Kidney (tissue), 14 donors: ENCODE data around the gene TERT. TPM values are rescaled to one million over a fixed set of nuclear protein-coding genes. Genes with fewer than 3 reads are reported as not detected.

Source experiments
- DNase-seq, 5 donors: peaks; one replicate each; pipeline ENCODE4 v3.0.0-alpha.2; 2013 to 2020
- FAIRE-seq: peaks from 2 replicates; lab custom pipeline; 2012; peaks lifted over from hg19 to GRCh38; lab: Jason Lieb, UNC
- H3K27ac ChIP-seq, 2 donors: one replicate each; pipeline ENCODE4 v1.7.0; 2013; ENCODE audit warnings: low read depth in 2 of 2, low read length in 2 of 2, inconsistent platforms in 1 of 2
- H3K27me3 ChIP-seq: one replicate; pipeline ENCODE4 v1.7.1; 2013; ENCODE audit warnings: low read length, inconsistent platforms; ENCODE audit not compliant: control insufficient read depth, insufficient read depth
- H3K36me3 ChIP-seq, 3 donors: one replicate each; pipeline versions ENCODE4 v1.7.0 to v1.7.1; 2013; ENCODE audit warnings: low read length in 3 of 3, control low read depth in 1 of 3, inconsistent platforms in 1 of 3; ENCODE audit not compliant: insufficient read depth in 3 of 3, control insufficient read depth in 2 of 3
- H3K4me1 ChIP-seq, 3 donors: one replicate each; pipeline versions ENCODE4 v1.7.0 to v1.7.1; 2013; ENCODE audit warnings: low read length in 3 of 3, inconsistent platforms in 1 of 3, low read depth in 1 of 3; ENCODE audit not compliant: control insufficient read depth in 2 of 3, insufficient read depth in 2 of 3
- H3K4me3 ChIP-seq, 3 donors: one replicate each; pipeline versions ENCODE4 v1.7.0 to v1.8.1; 2013; ENCODE audit warnings: low read length in 3 of 3, control low read depth in 1 of 3, inconsistent platforms in 1 of 3
- H3K9ac ChIP-seq, 3 donors: one replicate each; pipeline versions ENCODE4 v1.7.0 to v1.7.1; 2013; ENCODE audit warnings: low read length in 3 of 3, control low read depth in 1 of 3, inconsistent platforms in 1 of 3
- H3K9me3 ChIP-seq, 3 donors: one replicate each; pipeline versions ENCODE4 v1.7.0 to v1.7.1; 2013; ENCODE audit warnings: low read length in 3 of 3, control low read depth in 1 of 3, inconsistent platforms in 1 of 3; ENCODE audit not compliant: control insufficient read depth in 2 of 3, insufficient read depth in 1 of 3
- CTCF ChIP-seq: IDR thresholded peaks from 3 replicates; pipeline ENCODE4 v1.5.1; 2012; ENCODE audit warnings: mild to moderate bottlenecking, moderate library complexity, borderline replicate concordance; ENCODE audit not compliant: insufficient read depth; ENCODE audit errors: extremely low read depth
- intact Hi-C: fragments of 100-400 bp; cut with DNase I; formaldehyde crosslinking; loops from one replicate; pipeline ENCODE4 v1.11.1; 2022
- polyA plus RNA-seq: library from polyadenylated mRNA; stranded (reverse); fragments of 350-450 nt; fragmentation: Illumina TruSeq; extraction: RNeasy Lipid Tissue Mini Kit (QIAGEN cat#74804); gene quantifications from one replicate; pipeline ENCODE4 v1.2.3, GENCODE V29; 2014; ENCODE audit warnings: low read depth, low replicate concordance; ENCODE audit not compliant: insufficient read depth
- total RNA-seq: library from RNA; stranded (reverse); fragmentation: NEBNext Ultra II Directional; extraction: Animal tissue kit (Norgen Biotek cat#: 25700); gene quantifications from one replicate; pipeline ENCODE4 v1.2.1, GENCODE V29; 2021
- donor health status: control.
- donor health status: control.
- donor health status: control.
- donor health status: control.
- donor health status: control.
- donor health status: DM: yes; HTN: yes; CAD: no.
- donor health status: Normal renal cell carcinoma (clear cell type).

TERT gene
- total and polyA plus RNA-seq, 2 donors from 2014 or later, result 0.91 TPM; not detected in 1

DNA sequence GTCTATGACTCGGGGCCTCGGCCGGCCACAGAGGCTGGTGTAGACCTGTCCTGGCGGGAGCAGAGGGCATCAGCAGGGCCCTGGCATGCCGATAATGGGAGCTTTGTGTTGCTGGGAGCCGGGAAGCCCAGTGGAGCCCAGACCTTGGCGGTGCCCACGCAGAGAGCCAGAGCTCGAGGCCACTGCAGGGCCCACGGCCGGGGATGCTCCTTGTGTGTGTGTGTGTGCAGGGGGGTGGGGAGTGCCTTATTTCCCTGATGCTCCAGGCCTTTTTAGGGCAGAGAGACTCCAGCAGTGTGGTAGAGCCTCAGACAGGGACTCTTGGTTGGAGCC, 75.1 kb downstream of the TERT start:
- TF ChIP-seq CTCF, result no peak

DNA sequence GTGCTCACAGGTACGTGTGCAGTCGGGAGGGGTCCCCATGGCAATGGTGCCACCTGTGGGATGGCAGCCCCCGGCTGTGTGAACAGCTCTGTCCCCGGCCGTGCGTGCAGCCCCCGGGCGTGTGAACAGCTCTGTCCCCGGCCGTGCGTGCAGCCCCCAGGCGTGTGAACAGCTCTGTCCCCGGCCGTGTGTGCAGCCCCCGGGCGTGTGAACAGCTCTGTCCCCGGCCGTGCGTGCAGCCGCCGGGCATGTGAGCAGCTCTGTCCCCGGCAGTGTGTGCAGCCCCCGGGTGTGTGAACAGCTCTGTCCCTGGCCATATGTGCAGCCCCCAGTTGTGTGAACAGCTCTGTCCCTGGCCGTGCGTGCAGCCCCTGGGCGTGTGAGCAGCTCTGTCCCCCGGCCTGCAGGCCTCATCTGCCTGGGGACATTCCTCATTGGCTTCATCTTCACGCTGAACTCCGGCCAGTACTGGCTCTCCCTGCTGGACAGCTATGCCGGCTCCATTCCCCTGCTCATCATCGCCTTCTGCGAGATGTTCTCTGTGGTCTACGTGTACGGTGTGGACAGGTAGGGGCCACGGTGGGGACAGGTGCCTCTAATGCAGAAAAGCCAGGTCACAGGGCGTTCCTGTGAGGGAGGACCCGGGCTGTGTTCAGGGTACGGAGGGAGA, 75.6 kb downstream of the TERT start:
- FAIRE-seq, result no peak

More for the DNA sequence above, 75.1 kb downstream of the TERT start:
- Histone ChIP-seq H3K4me1 (peaks cover 0 to 14% (median 9%) of the 10 kb centered on the region in 3 donors), H3K9ac (no peak overlapping the region), H3K27ac (no peak overlapping the region), H3K4me3 (no peak overlapping the region), H3K36me3 (peaks cover 0 to 10% (median 7%) of the 10 kb centered on the region in 3 donors), H3K9me3 (peaks cover 0 to 2% (median 0%) of the 10 kb centered on the region in 3 donors), H3K27me3 (no peaks in the 10 kb centered on the region)
- FAIRE-seq (no peak), DNase-seq (peak in 1 of 5 donors; percentile 45)
- intact Hi-C loops, result no loop called here

DNA sequence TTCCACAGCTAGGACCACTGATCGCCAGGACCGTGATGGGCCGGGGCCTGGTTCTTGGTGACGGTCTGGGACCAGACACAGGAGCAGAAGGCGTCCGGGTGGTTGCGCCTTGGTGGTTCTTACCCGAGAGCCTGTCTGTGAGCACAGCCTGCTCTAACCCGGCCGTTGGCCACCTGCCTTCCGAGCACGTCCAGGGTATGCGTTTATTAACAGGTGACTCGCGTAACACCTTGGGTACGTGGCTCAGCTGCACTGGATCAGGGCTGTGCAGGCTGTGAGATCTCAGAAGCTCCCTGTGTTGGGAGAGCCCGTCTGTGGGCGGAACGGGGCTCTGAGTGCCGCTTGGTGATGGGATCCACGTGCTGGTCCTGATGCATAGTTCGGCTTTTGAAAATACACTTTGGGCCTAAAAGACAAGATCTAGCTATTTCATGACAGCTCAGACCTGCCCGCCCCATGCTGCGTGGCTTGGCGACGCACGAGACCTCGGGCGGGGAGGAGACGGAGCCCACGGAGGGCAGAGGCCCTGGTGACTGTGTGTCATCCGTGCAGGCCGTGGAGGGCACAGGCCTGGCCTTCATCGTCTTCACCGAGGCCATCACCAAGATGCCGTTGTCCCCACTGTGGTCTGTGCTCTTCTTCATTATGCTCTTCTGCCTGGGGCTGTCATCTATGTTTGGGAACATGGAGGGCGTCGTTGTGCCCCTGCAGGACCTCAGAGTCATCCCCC, 76.4 kb downstream of the TERT start:
- H3K36me3 ChIP-seq, result peaks cover 0 to 10% (median 7%) of the 10 kb centered on the region in 3 donors
- no peak for TF ChIP-seq CTCF
- no peak overlapping the region for H3K27ac ChIP-seq
- intact Hi-C loops, result no loop called here
- no peaks in the 10 kb centered on the region for H3K27me3 ChIP-seq
- peak in 1 of 5 donors; percentile 66 for DNase-seq
- H3K4me1 ChIP-seq, result peaks cover 0 to 11% (median 3%) of the 10 kb centered on the region in 3 donors
- no peak overlapping the region for H3K4me3 ChIP-seq
- FAIRE-seq, result no peak
- no peak overlapping the region for H3K9ac ChIP-seq
- peaks cover 0 to 2% (median 0%) of the 10 kb centered on the region in 3 donors for H3K9me3 ChIP-seq

More for the DNA sequence above, 75.6 kb downstream of the TERT start:
- peaks cover 0 to 10% (median 7%) of the 10 kb centered on the region in 3 donors for H3K36me3 ChIP-seq
- H3K4me1 ChIP-seq, result peaks cover 0 to 14% (median 9%) of the 10 kb centered on the region in 3 donors
- intact Hi-C loops, result no loop called here
- no peak overlapping the region for H3K27ac ChIP-seq
- no peak for TF ChIP-seq CTCF
- peak in 1 of 5 donors; percentile 46 for DNase-seq
- no peak overlapping the region for H3K4me3 ChIP-seq
- no peak overlapping the region for H3K9ac ChIP-seq
- peaks cover 0 to 2% (median 0%) of the 10 kb centered on the region in 3 donors for H3K9me3 ChIP-seq
- H3K27me3 ChIP-seq, result no peaks in the 10 kb centered on the region
